Stimulated activated naive CD4-positive, alpha-beta T cell treated with Interleukin-2 at 50 U/mL for 16 hours (primary cell): ENCODE data around the gene ARHGEF18.
"Not testable (repeated sequence)": the region's sequence is repeated elsewhere in the genome, so short reads cannot be mapped to it uniquely, and the experiment has no call there.

Experiments
- DNase-seq: peaks from one replicate; lab custom pipeline; 2025; lab: John Stamatoyannopoulos, UW

The ARHGEF18 gene

DNA sequence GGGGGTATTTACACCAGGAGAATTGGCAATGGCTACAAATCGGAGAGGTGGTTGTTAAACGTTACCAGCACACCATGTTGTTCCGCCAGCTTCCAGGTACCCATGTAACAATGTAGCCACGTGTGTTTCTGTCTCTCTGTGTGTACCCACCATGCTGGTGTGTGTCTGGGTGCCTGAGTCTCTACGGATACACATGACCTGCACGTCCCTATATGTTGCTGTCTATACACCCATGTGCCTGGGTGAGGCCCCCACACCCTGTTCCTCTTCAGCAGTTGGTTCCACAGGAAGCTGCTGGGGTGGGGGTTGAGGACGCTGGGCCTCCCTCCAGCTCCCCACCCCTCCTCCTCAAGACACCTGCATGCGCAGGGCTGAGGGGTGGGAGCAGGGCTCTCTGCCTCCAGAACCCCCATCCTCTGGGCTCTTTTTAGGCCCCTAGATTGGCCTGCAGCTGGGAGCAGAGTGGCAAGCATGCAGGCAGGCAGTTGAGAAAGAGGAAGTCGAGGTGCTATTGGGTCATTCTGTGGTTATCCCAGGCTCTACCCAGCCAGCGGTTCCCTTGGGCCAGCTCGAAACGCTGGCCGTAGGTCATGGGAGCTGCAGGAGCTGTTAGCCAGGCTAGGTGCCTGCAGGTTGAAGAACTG is at the start of gene ARHGEF18:
TSS of gene ARHGEF18 (plus strand) at position 351 of the 644 bp plus-strand sequence. CDS start 13,954 bp downstream, outside the sequence.
- peak; percentile 25 for DNase-seq

DNA sequence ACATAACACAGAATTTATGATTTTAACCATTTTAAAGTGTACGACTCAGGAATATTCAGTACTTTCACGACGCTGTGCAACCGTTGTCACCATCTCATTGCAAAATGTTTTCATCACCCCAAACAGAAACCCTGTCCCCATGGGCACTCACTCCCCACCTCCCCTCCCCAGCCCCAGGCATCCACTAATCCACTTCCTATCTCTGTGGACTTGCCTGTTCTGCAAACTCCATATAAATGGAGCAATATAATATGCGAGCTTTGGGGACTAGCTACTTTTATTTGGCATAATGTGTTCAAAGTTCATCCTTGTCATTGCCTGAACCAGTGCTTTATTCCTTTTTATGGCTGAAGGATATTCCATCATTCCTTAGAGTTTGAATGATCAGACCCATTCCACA is 47.2 kb upstream of the ARHGEF18 start:
- no peak for DNase-seq

DNA sequence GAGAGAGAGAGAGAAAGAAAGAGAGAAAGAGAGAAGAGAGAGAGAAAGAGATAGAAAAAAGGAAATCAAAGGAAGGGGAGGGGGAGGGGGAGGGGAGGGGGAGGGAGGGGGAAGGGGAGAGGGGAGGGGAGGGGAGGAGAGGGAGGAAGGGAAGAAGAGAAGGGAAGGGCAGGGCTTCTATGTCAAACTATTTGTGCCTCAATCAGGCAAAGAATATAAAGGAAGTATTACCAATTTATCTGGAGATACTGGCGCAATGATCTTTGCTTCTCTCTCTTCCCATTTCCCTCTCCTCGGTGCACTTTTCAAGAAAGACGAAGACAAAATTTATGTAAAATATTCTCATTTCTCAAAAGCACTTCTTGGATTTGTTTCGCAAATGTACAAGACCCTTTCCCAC is 45.3 kb upstream of the ARHGEF18 start:
- DNase-seq = no peak

DNA sequence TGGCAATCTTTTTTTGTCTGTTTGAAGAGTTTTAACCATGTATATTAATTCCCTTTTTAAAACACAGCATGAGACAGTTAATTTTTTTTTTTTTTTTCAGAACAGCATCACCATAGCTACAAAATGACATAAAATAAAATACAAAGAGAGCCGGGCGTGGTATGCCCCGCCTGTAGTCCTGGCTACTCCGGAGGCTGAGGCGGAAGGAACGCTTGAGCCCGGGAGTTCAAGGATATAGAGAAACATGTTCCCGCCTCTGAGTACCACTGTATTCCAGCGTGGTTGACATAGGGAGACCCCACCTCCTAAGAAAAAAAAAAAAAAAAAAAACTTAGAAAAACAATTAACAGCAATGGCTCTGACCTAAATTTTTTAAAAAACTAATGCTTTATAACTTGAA is 44.5 kb upstream of the ARHGEF18 start:
- DNase-seq = no peak

DNA sequence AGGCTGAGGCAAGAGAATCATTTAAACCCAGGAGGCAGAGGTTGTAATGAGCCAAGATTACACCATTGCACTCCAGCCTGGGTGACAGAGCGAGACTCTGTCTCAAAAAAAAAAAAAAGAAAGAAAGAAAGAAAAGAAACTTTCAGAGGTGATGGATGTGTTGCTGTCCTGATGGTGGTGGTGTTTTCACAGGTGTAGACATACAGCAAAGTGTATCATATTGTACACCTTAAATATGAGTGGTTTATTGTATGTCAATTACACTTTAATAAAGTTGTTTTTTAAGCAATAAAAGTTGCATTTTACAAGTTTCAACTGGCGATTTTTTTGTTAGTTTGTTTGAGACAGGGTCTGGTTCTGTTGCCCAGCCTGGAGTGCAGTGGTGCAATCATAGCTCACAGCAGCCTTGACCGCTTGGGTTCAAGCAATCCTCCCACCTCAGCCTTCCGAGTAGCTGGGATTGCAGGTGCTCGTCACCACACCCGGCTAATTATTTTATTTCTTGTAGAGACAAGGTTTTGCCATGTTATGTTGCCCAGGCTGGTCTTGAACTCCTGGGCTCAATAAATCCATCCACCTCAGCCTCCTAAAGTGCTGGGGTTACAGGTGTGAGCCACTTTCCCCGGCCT is 41.0 kb upstream of the ARHGEF18 start:
- no peak for DNase-seq

DNA sequence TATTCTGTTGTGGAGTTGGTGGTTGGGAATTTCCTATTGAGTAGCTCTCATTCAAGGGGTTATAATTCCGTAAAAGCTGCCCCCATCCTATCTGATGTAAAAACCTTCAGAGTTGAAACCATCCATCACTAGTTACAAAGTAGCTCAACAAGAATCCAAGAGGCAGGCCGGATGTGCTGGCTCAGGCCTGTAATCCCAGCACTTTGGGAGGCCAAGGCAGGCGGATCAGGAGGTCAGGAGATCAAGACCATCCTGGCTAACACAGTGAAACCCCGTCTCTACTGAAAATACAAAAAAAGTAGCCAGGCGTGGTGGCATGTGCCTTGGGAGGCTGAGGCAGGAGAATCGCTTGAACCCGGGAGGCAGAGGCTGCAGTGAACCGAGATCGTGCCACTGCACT is 40.4 kb upstream of the ARHGEF18 start:
- DNase-seq = not testable (repeated sequence)

DNA sequence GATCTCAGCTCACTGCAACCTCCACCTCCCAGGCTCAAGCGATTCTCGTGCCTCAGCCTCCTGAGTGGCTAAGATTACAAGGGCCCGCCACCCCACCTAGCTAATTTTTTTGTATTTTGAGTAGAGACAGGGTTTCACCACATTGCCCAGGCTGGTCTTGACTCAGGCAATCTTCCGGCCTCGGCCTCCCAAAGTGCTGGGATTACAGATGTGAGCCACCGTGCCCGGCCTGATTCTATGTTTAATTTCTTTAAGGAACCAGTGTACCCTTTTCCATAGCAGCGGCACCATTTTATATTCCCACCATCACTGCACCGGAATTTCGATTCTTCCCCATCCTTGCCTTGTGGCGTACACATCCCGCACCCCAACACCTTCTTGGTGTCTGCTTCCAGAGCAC is 36.8 kb upstream of the ARHGEF18 start:
- DNase-seq = no peak

DNA sequence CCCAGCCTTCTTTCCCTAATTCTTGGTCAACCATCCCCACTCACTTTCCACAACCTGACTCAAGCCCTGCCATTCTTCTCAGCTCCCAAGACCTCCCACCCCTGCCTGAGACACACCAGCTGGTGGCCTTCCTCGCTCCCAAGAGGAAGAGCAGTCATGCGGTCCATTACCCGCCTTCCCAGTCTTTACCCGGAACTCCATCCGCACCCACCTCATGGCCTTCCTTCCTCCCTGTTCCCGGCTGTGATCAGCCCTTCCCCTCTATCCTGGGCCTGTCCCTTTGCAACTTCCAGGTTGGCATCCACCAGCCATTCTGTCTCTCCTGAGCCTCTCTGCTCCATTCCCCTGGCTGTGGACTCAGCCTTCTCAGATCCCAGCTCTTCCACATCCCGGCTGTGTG is 35.9 kb upstream of the ARHGEF18 start:
- DNase-seq = no peak

DNA sequence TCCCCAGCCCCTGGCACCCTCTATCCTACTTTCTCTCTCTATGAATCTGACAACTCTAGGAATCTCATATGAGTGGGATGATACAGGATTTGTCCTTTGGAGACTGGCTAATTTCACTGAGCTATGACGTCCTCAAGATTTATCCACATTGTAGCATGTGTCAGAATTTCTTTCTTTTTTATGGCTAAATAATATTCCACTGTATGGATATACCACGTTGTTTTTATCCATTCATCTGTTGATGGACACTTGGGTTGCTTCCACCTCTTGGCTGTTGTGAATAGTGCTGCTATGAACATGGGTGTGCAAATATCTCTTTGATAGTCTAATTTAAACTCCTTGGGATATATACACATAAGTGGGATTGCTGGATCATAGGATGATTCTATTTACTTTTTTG is 30.6 kb upstream of the ARHGEF18 start:
- no peak for DNase-seq

DNA sequence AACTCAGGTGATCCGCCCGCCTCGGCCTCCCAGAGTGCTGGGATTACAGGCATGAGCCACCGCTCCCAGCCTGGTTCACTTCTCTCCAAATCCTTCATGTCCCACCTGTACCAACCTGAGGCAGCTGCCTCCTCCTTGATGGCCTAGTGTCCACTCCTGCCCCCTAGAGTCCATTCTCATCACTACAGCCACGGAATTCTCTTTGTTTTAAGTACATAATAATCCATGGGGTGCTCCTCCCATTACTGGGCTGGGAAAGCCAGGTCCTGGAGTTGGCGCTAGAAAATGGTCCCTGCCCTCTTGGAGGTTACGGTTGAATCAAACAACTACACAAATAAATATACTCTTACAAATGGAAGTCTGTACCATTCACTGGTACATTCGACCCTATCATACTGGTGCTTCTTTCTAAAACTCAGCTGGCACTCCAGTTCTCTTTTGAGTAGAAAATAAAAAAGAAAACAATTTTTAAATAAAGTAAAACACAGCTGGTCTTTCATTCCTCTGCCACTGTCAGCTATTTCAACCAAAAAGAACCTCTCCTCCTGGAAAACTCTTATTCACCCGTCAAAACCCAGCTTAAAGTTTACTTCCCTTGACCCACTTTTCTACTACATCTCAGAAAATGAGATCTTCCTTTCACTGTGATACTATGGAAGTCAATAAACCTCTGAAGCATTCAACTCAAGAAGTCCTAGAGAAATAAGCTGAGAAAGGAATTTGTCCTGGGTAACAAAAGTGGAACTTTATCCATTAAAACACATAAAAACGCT is 22.4 kb upstream of the ARHGEF18 start:
- no peak for DNase-seq

DNA sequence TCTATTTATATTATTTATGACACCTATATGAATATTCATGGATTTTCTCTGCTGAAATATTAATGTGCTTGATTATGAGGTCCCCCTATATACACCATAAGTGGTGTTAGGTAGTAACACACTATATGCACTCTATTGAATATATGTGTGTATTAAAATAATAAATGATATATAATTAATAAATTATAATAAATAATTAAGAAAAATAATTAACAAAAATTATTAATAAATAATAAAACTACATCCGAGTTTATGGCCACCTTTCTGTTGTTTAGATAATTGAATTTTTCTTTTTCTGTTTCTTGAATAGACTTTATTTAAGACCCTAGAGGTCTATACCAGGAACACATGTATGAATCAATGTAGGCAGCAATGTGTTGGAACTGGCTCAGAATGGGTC is 20.9 kb upstream of the ARHGEF18 start:
- no peak for DNase-seq

DNA sequence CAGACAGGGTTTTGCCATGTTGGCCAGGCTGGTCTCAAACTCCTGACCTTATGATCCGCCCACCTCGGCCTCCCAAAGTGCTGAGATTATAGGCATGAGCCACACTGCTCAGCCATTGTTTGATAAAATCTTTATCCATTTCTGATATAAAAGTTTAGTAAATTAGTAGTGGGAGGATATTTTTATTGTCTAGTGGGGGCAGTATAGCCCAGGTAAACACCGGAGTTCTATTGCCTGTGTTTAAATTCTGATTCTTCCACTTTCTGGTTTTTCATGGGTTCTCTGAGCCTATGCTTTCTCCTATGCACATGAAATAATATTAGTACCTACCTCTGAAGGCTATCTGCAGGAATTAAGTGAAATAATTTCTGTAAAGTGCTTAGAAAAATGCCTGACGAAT is 20.1 kb upstream of the ARHGEF18 start:
- no peak for DNase-seq

DNA sequence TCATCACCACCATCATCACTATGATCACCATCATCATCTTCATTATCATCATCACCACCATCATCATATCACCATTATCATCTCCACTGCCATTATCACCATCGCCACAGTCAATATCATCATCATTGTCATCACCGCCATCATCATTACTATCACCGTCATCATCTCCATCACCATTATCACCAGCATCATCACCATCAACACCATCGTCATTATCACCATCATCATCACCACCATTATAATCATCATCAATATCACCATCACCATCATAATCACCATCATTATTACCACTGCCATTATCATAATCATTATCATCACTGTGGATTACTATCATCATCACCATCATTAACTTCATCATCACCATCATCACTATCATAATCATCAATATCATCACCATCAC is 17.3 kb upstream of the ARHGEF18 start:
- DNase-seq = no peak

DNA sequence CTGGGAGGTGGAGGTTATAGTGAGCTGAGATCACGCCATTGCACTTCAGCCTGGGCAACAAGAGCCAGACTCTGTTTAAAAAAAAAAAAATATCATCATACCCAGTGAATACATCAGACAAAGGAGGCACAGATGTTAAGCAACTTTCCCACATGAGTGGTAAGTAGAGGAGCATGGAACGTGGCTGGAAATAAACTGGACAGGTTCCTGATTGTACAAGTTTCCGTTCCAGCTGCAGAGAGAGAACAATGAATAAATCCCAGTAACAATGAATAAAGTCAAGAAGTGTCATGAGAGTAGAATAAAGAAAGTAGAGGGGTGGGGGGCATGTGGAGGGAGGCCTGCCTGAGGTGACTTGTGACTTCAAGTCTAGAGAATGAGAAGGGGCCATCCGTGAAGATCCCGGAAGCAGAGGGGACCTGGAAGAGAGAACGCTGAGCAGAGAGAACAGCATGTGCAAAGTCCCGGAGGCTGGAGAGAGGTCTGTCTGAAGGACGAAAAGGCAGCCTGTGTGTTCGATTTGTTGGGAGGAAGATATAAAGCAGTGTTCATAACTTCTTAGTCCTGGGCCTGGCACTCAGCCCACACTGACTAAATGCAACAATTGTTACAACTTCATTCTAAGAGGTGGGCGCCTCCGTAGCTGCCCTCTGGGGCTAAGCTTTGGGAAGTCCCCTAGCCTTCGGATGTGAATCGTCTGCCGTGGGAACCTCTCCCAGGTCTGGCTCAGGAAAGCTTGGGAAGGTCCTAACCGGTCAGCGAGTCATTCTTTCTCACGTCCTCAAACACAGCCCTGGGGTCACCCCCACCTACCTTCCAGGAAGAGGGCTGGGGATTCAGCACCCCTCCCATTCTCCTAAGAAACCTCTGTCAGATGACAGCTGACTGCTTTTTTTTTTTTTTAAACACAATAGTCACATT is 15.3 kb upstream of the ARHGEF18 start:
- DNase-seq = no peak

DNA sequence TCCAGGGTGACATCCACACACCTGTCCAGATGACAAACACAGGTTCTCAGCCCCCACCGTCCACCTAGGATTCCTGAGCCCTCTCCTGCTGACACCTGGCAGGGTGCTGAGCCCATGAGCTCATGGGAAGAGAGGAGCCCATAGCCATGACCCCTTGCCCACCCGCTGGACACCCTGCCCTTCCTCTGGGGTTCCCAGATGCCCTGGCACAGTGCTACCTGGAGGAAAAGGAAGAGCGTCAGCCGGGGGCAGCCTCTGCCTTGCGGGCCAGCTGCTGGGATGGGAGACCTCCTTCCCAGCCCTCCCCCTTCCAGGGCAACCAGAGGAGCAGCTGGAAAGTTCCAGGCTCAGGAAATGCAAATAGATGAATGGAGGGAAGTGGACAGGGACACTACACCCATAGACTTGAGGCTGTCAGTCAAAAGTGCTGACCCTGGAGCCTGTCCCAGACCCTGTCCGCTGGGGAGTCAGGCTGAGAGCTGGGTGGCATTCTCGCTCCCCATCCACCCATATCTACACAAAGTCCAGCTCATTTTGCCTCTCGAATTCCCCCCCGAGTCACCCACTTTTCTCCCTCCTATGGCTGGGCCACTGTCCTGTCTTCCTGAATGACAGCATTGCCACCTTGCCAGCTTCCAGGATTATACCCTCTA is 12.3 kb upstream of the ARHGEF18 start:
- DNase-seq = no peak

DNA sequence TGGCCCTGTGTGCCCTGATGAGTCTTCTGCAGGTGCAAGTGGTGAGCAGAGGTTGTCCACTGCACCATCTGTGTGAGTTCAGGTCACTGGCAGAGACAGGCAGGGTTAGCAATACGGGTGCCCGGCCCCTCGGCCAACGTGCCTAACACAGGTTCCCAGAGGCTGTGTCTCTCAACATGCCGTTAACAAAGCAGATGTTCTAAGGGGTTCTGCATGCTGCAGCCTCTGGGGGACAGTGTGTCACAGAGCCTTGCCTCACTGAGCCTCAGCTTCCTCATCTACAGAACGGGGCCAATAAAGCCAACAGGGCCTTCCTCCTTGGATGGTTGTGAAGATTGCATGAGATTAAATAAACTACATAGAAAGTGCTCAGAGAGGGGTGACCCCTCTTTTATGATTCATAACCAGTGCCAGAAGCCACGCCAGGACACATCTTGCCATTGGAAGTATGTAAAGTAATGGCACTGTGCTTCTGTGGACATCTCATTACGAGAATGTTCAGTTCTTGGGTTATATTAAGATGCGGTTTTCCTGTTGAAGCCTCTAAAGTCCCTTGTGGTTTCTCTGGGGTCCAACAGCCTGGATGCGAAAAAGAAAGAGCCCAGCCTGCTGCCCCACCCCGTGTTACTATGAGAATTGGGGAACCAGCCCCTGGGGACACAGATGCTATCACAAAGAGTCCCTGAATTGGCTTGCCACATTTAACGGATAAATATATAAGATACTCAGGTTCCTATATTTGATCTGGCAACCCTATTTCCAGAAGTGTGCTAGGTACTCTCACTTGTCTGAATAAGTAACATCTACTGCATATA is 11.2 kb upstream of the ARHGEF18 start:
- no peak for DNase-seq

DNA sequence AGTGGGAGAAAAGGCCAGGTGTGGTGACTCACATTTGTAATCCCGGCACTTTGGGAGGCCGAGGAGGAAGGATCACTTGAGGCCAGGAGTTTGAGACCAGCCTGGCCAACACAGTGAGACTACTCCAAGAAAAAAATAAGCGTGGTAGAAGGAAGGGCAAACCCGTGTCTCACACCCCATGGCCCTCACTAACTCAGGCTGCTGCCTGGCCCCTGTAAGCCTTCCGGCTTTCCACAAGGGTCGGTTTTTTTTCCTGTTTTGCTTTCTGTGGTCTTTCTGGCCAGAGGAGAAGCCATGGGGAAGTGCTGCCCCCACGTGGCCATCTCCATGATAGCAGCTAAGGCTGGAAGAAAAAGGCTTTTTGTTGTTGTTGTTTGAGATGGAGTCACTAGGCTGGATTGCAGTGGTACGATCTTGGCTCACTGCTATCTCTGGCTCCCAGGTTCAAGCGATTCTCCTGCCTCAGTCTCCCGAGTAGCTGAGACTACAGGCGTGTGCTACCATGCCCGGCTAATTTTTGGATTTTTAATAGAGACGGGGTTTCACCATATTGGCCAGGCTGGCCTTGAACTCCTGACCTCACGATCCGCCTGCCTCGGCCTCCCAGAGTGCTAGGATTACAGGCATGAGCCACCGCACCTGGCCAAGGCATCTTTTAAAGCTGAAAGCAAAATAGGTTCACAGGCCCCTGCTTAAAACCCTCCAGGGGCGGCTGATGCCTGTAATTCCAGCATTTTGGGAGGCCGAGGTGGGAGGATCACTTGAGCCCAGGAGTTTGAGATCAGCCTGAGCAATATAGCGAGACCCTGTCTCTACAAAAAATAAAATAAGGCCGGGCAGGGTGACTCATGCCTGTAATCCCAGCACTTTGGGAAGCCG is 7.5 kb upstream of the ARHGEF18 start:
- peak; percentile 80 for DNase-seq

DNA sequence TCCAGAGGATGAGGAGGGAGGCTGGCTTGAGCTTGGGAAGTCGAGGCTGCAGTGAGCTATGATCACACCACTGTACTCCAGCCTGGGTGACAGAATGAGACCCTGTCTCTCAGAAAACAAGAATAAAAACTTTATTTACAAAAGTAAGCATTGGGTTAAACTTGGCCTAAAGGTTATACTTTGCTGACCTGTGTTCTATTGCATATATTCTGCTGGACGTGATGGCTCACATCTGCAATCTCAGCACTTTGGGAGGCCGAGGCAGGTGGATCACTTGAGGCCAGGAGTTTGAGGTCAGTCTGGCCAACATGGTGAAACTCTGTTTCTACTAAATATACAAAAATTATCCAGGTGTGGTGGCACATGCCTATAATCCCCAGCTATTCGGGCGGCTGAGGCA is 6.6 kb upstream of the ARHGEF18 start:
- no peak for DNase-seq

DNA sequence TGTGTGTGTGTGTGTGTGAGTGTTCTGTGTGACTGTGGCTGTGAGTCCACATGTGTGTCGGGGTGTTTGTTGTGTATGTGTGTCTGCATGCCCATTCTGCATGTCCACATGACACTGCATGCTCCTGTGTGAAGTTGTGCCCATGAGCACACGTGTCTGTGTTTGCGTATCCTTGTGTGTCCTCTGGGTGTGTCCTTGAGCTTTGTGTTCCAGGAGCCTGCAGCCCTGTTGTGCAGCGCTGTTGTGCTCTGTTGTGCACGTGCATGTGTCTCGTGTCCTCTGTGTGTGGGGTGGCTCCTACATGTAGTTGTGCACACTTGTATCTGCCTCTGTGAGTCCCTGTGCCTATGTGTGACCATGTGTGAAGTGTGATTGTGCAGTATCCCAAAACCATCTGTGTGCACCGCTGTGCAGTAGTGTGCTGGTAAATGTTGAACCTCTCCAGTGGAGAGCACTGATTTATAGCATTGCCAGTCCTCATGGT is 2.2 kb upstream of the ARHGEF18 start:
- DNase-seq = no peak

DNA sequence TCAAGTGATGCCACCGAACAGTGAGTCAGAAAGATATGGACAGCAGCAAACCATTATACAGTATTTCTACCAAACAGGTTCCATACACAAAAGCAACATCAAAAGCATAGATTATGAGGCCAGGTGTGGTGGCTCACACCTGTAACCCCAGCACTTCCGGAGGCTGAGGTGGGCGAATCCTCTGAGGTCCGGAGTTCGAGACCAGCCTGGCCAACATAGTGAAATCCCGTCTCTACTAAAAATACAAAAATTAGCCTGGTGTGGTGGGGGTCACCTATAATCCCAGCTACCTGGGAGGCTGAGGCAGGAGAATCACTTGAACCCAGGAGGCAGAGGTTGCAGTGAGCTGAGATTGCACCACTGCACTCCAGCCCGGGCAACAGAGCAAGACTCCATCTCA is 1.7 kb upstream of the ARHGEF18 start:
- DNase-seq = not testable (repeated sequence)
